Hematopoietic multipotent progenitor cell treated with erythropoietin and hydrocortisone succinate and interleukin-3 and kit ligand, for 15 days (in vitro differentiated cells): Measurements from ENCODE around the gene NRP1.
"Not testable (repeated sequence)": the region's sequence is repeated elsewhere in the genome, so short reads cannot be mapped to it uniquely, and the experiment has no call there.

Experiments
- DNase-seq: peaks from one replicate; pipeline ENCODE4 v3.0.0-alpha.2; 2015; ENCODE audit warnings: low spot score

NRP1 gene

GRCh38 chr10:33334153-33334804, at the start of gene NRP1:
NRP1 (minus strand) TSS chr10:33334667; CDS start chr10:33334382, 285 bp downstream.
- no peak for DNase-seq

GRCh38 chr10:33384201-33384600, 49.7 kb upstream of the NRP1 start:
- not testable (repeated sequence) for DNase-seq

- DNase-seq = no peak
These were observed 48.6 kb upstream of the NRP1 start for GRCh38 chr10:33382921-33383713.

- DNase-seq = no peak
These were observed 47.7 kb upstream of the NRP1 start for GRCh38 chr10:33382216-33382600.

- DNase-seq = no peak
These were observed 47.2 kb upstream of the NRP1 start for GRCh38 chr10:33381451-33382215.

- no peak for DNase-seq
These were observed 43.2 kb upstream of the NRP1 start for GRCh38 chr10:33377658-33378025.

- no peak for DNase-seq
These were observed 42.6 kb upstream of the NRP1 start for GRCh38 chr10:33376976-33377657.

- DNase-seq = no peak
These were observed 42.0 kb upstream of the NRP1 start for GRCh38 chr10:33376476-33376875.

GRCh38 chr10:33373263-33373662, 38.8 kb upstream of the NRP1 start:
- no peak for DNase-seq

- no peak for DNase-seq
These were observed 36.8 kb upstream of the NRP1 start for GRCh38 chr10:33371234-33371633.

GRCh38 chr10:33370434-33370930, 36.0 kb upstream of the NRP1 start:
- no peak for DNase-seq

GRCh38 chr10:33368086-33368485, 33.6 kb upstream of the NRP1 start:
- no peak for DNase-seq

GRCh38 chr10:33365871-33366411, 31.5 kb upstream of the NRP1 start:
- DNase-seq = no peak

- DNase-seq = no peak
These were observed 30.8 kb upstream of the NRP1 start for GRCh38 chr10:33365301-33365700.

- DNase-seq = no peak
These were observed 28.6 kb upstream of the NRP1 start for GRCh38 chr10:33363106-33363505.

- no peak for DNase-seq
These were observed 23.5 kb upstream of the NRP1 start for GRCh38 chr10:33358016-33358415.

- no peak for DNase-seq
These were observed 20.8 kb upstream of the NRP1 start for GRCh38 chr10:33355274-33355673.

GRCh38 chr10:33353853-33354252, 19.4 kb upstream of the NRP1 start:
- DNase-seq = no peak

GRCh38 chr10:33353334-33353733, 18.9 kb upstream of the NRP1 start:
- DNase-seq = no peak

- DNase-seq = no peak
These were observed 18.1 kb upstream of the NRP1 start for GRCh38 chr10:33352615-33353014.

- DNase-seq = no peak
These were observed 17.7 kb upstream of the NRP1 start for GRCh38 chr10:33352175-33352574.

GRCh38 chr10:33350041-33350440, 15.6 kb upstream of the NRP1 start:
- no peak for DNase-seq
